DMS79 (cell line): ENCODE measurements around the gene JAKMIP1.
A peak's percentile ranks its signal among the peaks of the same experiment; 100 is the strongest.

Source experiments
- DNase-seq: peaks from one replicate; lab custom pipeline; 2025; lab: John Stamatoyannopoulos, UW

The JAKMIP1 gene

GRCh38 chr4:6200011-6200921 is at the start of gene JAKMIP1:
JAKMIP1 (minus strand) TSS chr4:6200549; CDS start chr4:6112850, 87,699 bp downstream.
- peak; percentile 9 for DNase-seq

GRCh38 chr4:6248394-6248793 is 48.0 kb upstream of the JAKMIP1 start:
- DNase-seq = no peak

- DNase-seq = no peak
Measured at GRCh38 chr4:6246170-6246634, 45.9 kb upstream of the JAKMIP1 start.

- no peak for DNase-seq
Measured at GRCh38 chr4:6245246-6246169, 45.2 kb upstream of the JAKMIP1 start.

- no peak for DNase-seq
Measured at GRCh38 chr4:6242271-6243029, 42.1 kb upstream of the JAKMIP1 start.

- DNase-seq = no peak
Measured at GRCh38 chr4:6241062-6241845, 40.9 kb upstream of the JAKMIP1 start.

- DNase-seq = no peak
Measured at GRCh38 chr4:6239968-6240367, 39.6 kb upstream of the JAKMIP1 start.

GRCh38 chr4:6239486-6239885 is 39.1 kb upstream of the JAKMIP1 start:
- DNase-seq = no peak

- no peak for DNase-seq
Measured at GRCh38 chr4:6236816-6237390, 36.6 kb upstream of the JAKMIP1 start.

- no peak for DNase-seq
Measured at GRCh38 chr4:6235901-6236640, 35.7 kb upstream of the JAKMIP1 start.

- no peak for DNase-seq
Measured at GRCh38 chr4:6235012-6235411, 34.7 kb upstream of the JAKMIP1 start.

GRCh38 chr4:6233929-6234328 is 33.6 kb upstream of the JAKMIP1 start:
- no peak for DNase-seq

- no peak for DNase-seq
Measured at GRCh38 chr4:6232836-6233785, 32.8 kb upstream of the JAKMIP1 start.

GRCh38 chr4:6231663-6232165 is 31.4 kb upstream of the JAKMIP1 start:
- no peak for DNase-seq

- no peak for DNase-seq
Measured at GRCh38 chr4:6230827-6231662, 30.7 kb upstream of the JAKMIP1 start.

- no peak for DNase-seq
Measured at GRCh38 chr4:6230502-6230785, 30.1 kb upstream of the JAKMIP1 start.

- no peak for DNase-seq
Measured at GRCh38 chr4:6229671-6230501, 29.5 kb upstream of the JAKMIP1 start.
